ENCODE data around the gene SPOP.

Gene SPOP

DNA sequence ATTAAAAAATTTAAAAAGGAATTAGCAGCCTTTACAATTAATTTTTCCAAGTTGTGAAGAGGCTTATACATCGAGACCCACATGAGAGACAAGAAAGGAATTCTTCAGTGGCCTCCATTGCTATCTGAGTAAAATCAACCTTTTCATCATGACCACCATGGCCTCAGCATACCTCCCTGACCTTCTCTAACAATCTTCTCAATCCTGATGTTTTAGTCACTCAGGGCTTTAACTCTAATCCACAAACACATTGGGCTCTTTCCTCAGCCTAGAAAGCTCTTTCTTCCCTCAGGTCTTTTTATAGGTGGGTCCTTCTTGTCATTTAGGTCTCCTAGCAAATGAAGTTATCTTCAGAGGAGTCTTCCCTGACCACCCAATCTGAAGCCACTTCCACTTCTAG is 46.4 kb downstream of the SPOP start:
- H3K4me3 ChIP-seq (ENCODE audit: insufficient read depth in 1 of 2, low read depth in 1 of 2, low read length in 2 of 2), result no peak overlapping the region
- no peak overlapping the region for H2AK5ac ChIP-seq (ENCODE audit: low read length, severe bottlenecking)
- no peak overlapping the region for H3K9ac ChIP-seq (ENCODE audit: low read length)
- no peak overlapping the region for H3K18ac ChIP-seq (ENCODE audit: low read depth in 1 of 2, low read length in 2 of 2)
- DNase-seq, result no peak
- H3K14ac ChIP-seq (ENCODE audit: low read length in 2 of 2), result no peak overlapping the region
- no peak overlapping the region for H2BK120ac ChIP-seq (ENCODE audit: low read depth, low read length)
- no peak overlapping the region for H2BK12ac ChIP-seq (ENCODE audit: low read length in 2 of 2)
- H4K8ac ChIP-seq (ENCODE audit: low read length), result no peak overlapping the region
- peaks cover 15% of the 10 kb centered on the region for H3K79me1 ChIP-seq (replicated peaks; ENCODE audit: low read length, poor library complexity, severe bottlenecking)
- no peak overlapping the region for H3K27ac ChIP-seq (ENCODE audit: low read length, poor library complexity, severe bottlenecking)
- H2BK15ac ChIP-seq (ENCODE audit: low read depth, poor library complexity, severe bottlenecking), result no peak overlapping the region
- H3K9me3 ChIP-seq (ENCODE audit: control insufficient read depth, low read length), result no peaks in the 10 kb centered on the region
- WGBS, result 97% methylated on average over 1 of the region's 1 CpG
- no peak overlapping the region for H3K4me2 ChIP-seq (ENCODE audit: low read length, poor library complexity, severe bottlenecking)
- no peak overlapping the region for H2BK5ac ChIP-seq (ENCODE audit: low read depth, low read length, poor library complexity, severe bottlenecking)
- H3K4me1 ChIP-seq (ENCODE audit: control insufficient read depth, insufficient read depth, low read depth, low read length), result peaks cover 1% of the 10 kb centered on the region
- H2AFZ ChIP-seq (ENCODE audit: low read depth, low read length), result no peak overlapping the region
- no peak overlapping the region for H3K23ac ChIP-seq (ENCODE audit: low read length in 2 of 2)
- no peaks in the 10 kb centered on the region for H3K27me3 ChIP-seq (ENCODE audit: control insufficient read depth in 1 of 2, insufficient read depth in 1 of 2, low read length in 2 of 2)
- no peak overlapping the region for H4K91ac ChIP-seq (ENCODE audit: low read length)
- no peaks in the 10 kb centered on the region for H3K36me3 ChIP-seq (ENCODE audit: control insufficient read depth in 1 of 2, insufficient read depth in 2 of 2, low read depth in 1 of 2, low read length in 2 of 2)
- no peak overlapping the region for H3K4ac ChIP-seq (ENCODE audit: low read depth in 1 of 2, low read length in 2 of 2)

DNA sequence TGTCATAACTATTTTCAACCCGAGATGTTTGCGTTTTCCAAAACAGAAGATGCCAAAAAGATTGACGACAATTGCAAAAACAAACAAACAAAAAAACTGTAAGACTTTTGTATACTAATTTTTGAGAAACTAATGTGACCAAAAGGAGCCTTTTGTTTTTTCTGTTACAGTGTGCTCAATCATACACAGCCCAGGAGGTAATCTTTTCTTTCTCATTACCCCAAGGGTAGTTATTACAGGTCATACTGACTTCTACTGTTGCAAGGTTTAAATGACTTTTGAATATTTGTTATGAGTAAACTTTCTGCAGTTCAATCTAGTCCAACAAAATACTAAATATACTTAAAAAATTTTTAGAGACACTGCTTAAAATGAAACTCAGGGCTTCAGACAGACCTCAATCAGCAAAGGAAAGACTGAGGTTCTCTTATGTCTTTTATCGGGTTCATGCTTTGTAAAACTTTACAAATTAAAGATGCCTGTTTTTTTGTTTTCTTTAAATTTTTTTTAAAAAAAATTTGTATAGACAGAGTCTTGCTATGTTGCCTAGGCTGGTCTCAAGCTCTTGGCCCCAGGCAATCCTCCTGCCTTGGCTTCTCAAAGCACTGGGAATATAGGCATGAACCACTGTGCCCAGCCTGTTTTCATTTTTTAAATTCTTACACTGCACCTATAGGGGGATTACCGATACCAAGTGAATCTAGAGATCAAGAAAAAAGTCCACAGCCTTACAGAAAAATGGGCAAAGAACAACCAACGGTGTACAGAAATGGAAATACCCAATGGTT is 47.6 kb downstream of the SPOP start:
- 96% methylated on average over 3 of the region's 6 CpGs for WGBS
- no peak overlapping the region for H2BK12ac ChIP-seq (ENCODE audit: low read length in 2 of 2)
- no peak for DNase-seq

DNA sequence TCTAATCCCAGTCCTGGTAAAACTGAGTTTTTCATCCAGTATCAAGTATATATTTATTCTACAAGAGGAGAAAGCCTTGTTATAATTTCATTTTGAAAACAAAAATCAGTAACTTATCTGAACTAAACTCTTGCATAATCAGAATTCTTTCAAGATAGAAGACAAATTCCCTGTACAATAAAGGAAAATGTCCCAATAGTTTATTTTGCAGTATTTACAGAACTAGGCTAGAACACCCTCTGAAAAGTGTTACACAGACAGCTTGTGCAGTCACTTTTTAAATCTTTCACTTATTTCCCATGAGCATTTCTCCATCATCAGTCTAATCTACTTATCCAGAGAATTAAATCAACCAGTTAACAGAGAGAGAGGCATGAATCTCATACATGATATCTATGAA is 48.5 kb downstream of the SPOP start:
- no peak overlapping the region for H3K4me2 ChIP-seq (ENCODE audit: low read length, poor library complexity, severe bottlenecking)
- H3K9ac ChIP-seq (ENCODE audit: low read length), result peak overlapping the region; percentile 10
- no peak overlapping the region for H2AK5ac ChIP-seq (ENCODE audit: low read length, severe bottlenecking)
- H2BK15ac ChIP-seq (ENCODE audit: low read depth, poor library complexity, severe bottlenecking), result no peak overlapping the region
- no peak overlapping the region for H3K14ac ChIP-seq (ENCODE audit: low read length in 2 of 2)
- no peak overlapping the region for H3K23ac ChIP-seq (ENCODE audit: low read length in 2 of 2)
- no peak overlapping the region for H2BK5ac ChIP-seq (ENCODE audit: low read depth, low read length, poor library complexity, severe bottlenecking)
- H3K27me3 ChIP-seq (ENCODE audit: control insufficient read depth in 1 of 2, insufficient read depth in 1 of 2, low read length in 2 of 2), result no peaks in the 10 kb centered on the region
- no peak overlapping the region for H3K27ac ChIP-seq (ENCODE audit: low read length, poor library complexity, severe bottlenecking)
- no peak overlapping the region for H2AFZ ChIP-seq (ENCODE audit: low read depth, low read length)
- H3K4me3 ChIP-seq (ENCODE audit: insufficient read depth in 1 of 2, low read depth in 1 of 2, low read length in 2 of 2), result no peak overlapping the region
- peaks cover 1% of the 10 kb centered on the region for H3K4me1 ChIP-seq (ENCODE audit: control insufficient read depth, insufficient read depth, low read depth, low read length)
- no peak overlapping the region for H2BK120ac ChIP-seq (ENCODE audit: low read depth, low read length)
- no peaks in the 10 kb centered on the region for H3K9me3 ChIP-seq (ENCODE audit: control insufficient read depth, low read length)
- H3K4ac ChIP-seq (ENCODE audit: low read depth in 1 of 2, low read length in 2 of 2), result no peak overlapping the region
- H4K8ac ChIP-seq (ENCODE audit: low read length), result no peak overlapping the region
- H3K36me3 ChIP-seq (ENCODE audit: control insufficient read depth in 1 of 2, insufficient read depth in 2 of 2, low read depth in 1 of 2, low read length in 2 of 2), result peaks cover 0 to 2% of the 10 kb centered on the region in 2 experiments
- H3K79me1 ChIP-seq (replicated peaks; ENCODE audit: low read length, poor library complexity, severe bottlenecking), result peaks cover 13% of the 10 kb centered on the region
- no peak overlapping the region for H4K91ac ChIP-seq (ENCODE audit: low read length)
- no peak for DNase-seq
- no peak overlapping the region for H3K18ac ChIP-seq (ENCODE audit: low read depth in 1 of 2, low read length in 2 of 2)
- no peak overlapping the region for H2BK12ac ChIP-seq (ENCODE audit: low read length in 2 of 2)

More for the DNA sequence above, 47.6 kb downstream of the SPOP start:
- Histone ChIP-seq H2BK5ac (ENCODE audit: low read depth, low read length, poor library complexity, severe bottlenecking) (no peak overlapping the region), H3K36me3 (ENCODE audit: control insufficient read depth in 1 of 2, insufficient read depth in 2 of 2, low read depth in 1 of 2, low read length in 2 of 2) (peaks cover 0 to 2% of the 10 kb centered on the region in 2 experiments), H3K4me2 (ENCODE audit: low read length, poor library complexity, severe bottlenecking) (no peak overlapping the region), H3K4ac (ENCODE audit: low read depth in 1 of 2, low read length in 2 of 2) (no peak overlapping the region), H3K23ac (ENCODE audit: low read length in 2 of 2) (no peak overlapping the region), H2AFZ (ENCODE audit: low read depth, low read length) (no peak overlapping the region), H3K4me1 (ENCODE audit: control insufficient read depth, insufficient read depth, low read depth, low read length) (peaks cover 1% of the 10 kb centered on the region), H4K8ac (ENCODE audit: low read length) (no peak overlapping the region), H3K14ac (ENCODE audit: low read length in 2 of 2) (no peak overlapping the region), H3K27me3 (ENCODE audit: control insufficient read depth in 1 of 2, insufficient read depth in 1 of 2, low read length in 2 of 2) (no peaks in the 10 kb centered on the region), H3K79me1 (replicated peaks; ENCODE audit: low read length, poor library complexity, severe bottlenecking) (peaks cover 12% of the 10 kb centered on the region), H3K27ac (ENCODE audit: low read length, poor library complexity, severe bottlenecking) (no peak overlapping the region), H3K18ac (ENCODE audit: low read depth in 1 of 2, low read length in 2 of 2) (no peak overlapping the region), H2BK120ac (ENCODE audit: low read depth, low read length) (no peak overlapping the region), H2BK15ac (ENCODE audit: low read depth, poor library complexity, severe bottlenecking) (no peak overlapping the region), H3K9ac (ENCODE audit: low read length) (peak overlapping the region; percentile 10), H3K9me3 (ENCODE audit: control insufficient read depth, low read length) (no peaks in the 10 kb centered on the region), H2AK5ac (ENCODE audit: low read length, severe bottlenecking) (no peak overlapping the region), H4K91ac (ENCODE audit: low read length) (no peak overlapping the region), H3K4me3 (ENCODE audit: insufficient read depth in 1 of 2, low read depth in 1 of 2, low read length in 2 of 2) (no peak overlapping the region)

DNA sequence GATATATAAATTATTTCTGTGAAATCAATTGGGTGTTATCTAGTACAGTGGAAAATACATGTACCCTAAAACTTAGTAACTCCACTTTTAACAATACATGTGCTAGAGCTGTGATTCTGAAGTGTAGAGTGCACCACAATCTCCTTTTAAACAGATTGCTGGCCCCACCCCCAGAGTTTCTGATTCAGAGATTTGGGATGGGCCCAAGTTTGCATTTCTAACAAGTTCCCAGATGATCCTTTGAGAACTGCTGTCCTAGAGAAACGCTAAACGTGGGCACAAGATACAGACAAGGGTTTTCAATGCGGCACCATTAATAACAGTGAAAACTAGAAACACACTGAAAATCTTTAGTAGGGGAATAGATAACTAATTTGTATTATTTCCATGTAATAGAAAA is 53.0 kb downstream of the SPOP start:
- peaks cover 1% of the 10 kb centered on the region for H3K4me1 ChIP-seq (ENCODE audit: control insufficient read depth, insufficient read depth, low read depth, low read length)
- no peak overlapping the region for H3K27ac ChIP-seq (ENCODE audit: low read length, poor library complexity, severe bottlenecking)
- no peak overlapping the region for H2BK120ac ChIP-seq (ENCODE audit: low read depth, low read length)
- peaks cover 24% of the 10 kb centered on the region for H3K79me1 ChIP-seq (replicated peaks; ENCODE audit: low read length, poor library complexity, severe bottlenecking)
- no peak overlapping the region for H3K9ac ChIP-seq (ENCODE audit: low read length)
- H4K91ac ChIP-seq (ENCODE audit: low read length), result no peak overlapping the region
- no peak for DNase-seq
- H3K36me3 ChIP-seq (ENCODE audit: control insufficient read depth in 1 of 2, insufficient read depth in 2 of 2, low read depth in 1 of 2, low read length in 2 of 2), result peaks cover 13 to 26% of the 10 kb centered on the region in 2 experiments
- H3K9me3 ChIP-seq (ENCODE audit: control insufficient read depth, low read length), result no peaks in the 10 kb centered on the region
- H3K4me3 ChIP-seq (ENCODE audit: insufficient read depth in 1 of 2, low read depth in 1 of 2, low read length in 2 of 2), result no peak overlapping the region
- H3K18ac ChIP-seq (ENCODE audit: low read depth in 1 of 2, low read length in 2 of 2), result no peak overlapping the region
- H2BK15ac ChIP-seq (ENCODE audit: low read depth, poor library complexity, severe bottlenecking), result no peak overlapping the region
- H2BK12ac ChIP-seq (ENCODE audit: low read length in 2 of 2), result no peak overlapping the region
- H2AFZ ChIP-seq (ENCODE audit: low read depth, low read length), result no peak overlapping the region
- no peak overlapping the region for H3K4me2 ChIP-seq (ENCODE audit: low read length, poor library complexity, severe bottlenecking)
- no peaks in the 10 kb centered on the region for H3K27me3 ChIP-seq (ENCODE audit: control insufficient read depth in 1 of 2, insufficient read depth in 1 of 2, low read length in 2 of 2)
- 100% methylated on average over 1 of the region's 3 CpGs for WGBS
- H3K4ac ChIP-seq (ENCODE audit: low read depth in 1 of 2, low read length in 2 of 2), result no peak overlapping the region
- H2AK5ac ChIP-seq (ENCODE audit: low read length, severe bottlenecking), result no peak overlapping the region
- no peak overlapping the region for H4K8ac ChIP-seq (ENCODE audit: low read length)
- H2BK5ac ChIP-seq (ENCODE audit: low read depth, low read length, poor library complexity, severe bottlenecking), result no peak overlapping the region
- H3K14ac ChIP-seq (ENCODE audit: low read length in 2 of 2), result no peak overlapping the region
- H3K23ac ChIP-seq (ENCODE audit: low read length in 2 of 2), result no peak overlapping the region
